A673 (cell line): Measurements from ENCODE around the gene CDC25B. TPM values are rescaled to one million over a fixed set of nuclear protein-coding genes. Genes with fewer than 3 reads are reported as not detected.

Source experiments
- BruUV-seq: library from RNA; stranded (reverse); fragments of 400-500 nt; replicated peaks from 2 replicates; lab custom pipeline; 2021; lab: Mats Ljungman, UMichigan
- CTCF ChIA-PET: fragments of 300-600 bp; sonication (Branson Sonifier 250); formaldehyde crosslinking; loops from one replicate; lab custom pipeline; 2022; ENCODE audit warnings: antibody characterized with exemption; lab: Charles Lee
- POLR2A ChIA-PET: fragments of 300-600 bp; sonication (Branson Sonifier 250); formaldehyde crosslinking; loops from one replicate; lab custom pipeline; 2022; ENCODE audit warnings: antibody characterized with exemption; ENCODE audit not compliant: low non-redundant PET; lab: Charles Lee
- DNase-seq: peaks from one replicate; pipeline ENCODE4 v3.0.0-alpha.2; 2015; ENCODE audit warnings: low spot score
- H3K27ac ChIP-seq: fragments of 200-600 bp; sonication (generic); 2 replicates; pipeline ENCODE4 v1.5.1; 2016; ENCODE audit warnings: mixed run types, low read depth, mild to moderate bottlenecking, mixed read lengths, antibody characterized with exemption, low read length; ENCODE audit not compliant: poor library complexity, severe bottlenecking
- H3K27me3 ChIP-seq: fragments of 200-600 bp; sonication (generic); replicated peaks from 2 replicates; pipeline ENCODE4 v1.6.1; 2017; ENCODE audit warnings: mixed run types, low read depth, mild to moderate bottlenecking, mixed read lengths, antibody characterized with exemption, low read length; ENCODE audit not compliant: insufficient read depth, poor library complexity
- H3K36me3 ChIP-seq: fragments of 200-600 bp; sonication (generic); 2 replicates; pipeline ENCODE4 v1.6.1; 2016; ENCODE audit warnings: mixed run types, mild to moderate bottlenecking, mixed read lengths, antibody characterized with exemption, low read length; ENCODE audit not compliant: insufficient read depth, poor library complexity, severe bottlenecking
- H3K4me1 ChIP-seq: fragments of 200-600 bp; sonication (generic); 2 replicates; pipeline ENCODE4 v1.6.1; 2017; ENCODE audit warnings: mixed run types, mild to moderate bottlenecking, mixed read lengths, antibody characterized with exemption, low read length; ENCODE audit not compliant: insufficient read depth, poor library complexity, severe bottlenecking
- H3K4me3 ChIP-seq: fragments of 200-600 bp; sonication (generic); 2 replicates; pipeline ENCODE4 v1.5.1; 2016; ENCODE audit warnings: low read depth, mixed run types, mild to moderate bottlenecking, mixed read lengths, low read length; ENCODE audit not compliant: poor library complexity, severe bottlenecking
- H3K9me3 ChIP-seq: fragments of 200-600 bp; sonication (generic); 2 replicates; pipeline ENCODE4 v1.6.1; 2016; ENCODE audit warnings: mixed run types, low read depth, mild to moderate bottlenecking, mixed read lengths, antibody characterized with exemption, low read length; ENCODE audit not compliant: poor library complexity, severe bottlenecking
- EZH2 ChIP-seq: fragments of 200-600 bp; sonication (generic); IDR thresholded peaks from 2 replicates; pipeline ENCODE4 v1.6.1; 2017; ENCODE audit warnings: borderline replicate concordance, low read depth, mild to moderate bottlenecking, mixed read lengths, antibody characterized with exemption, low read length; ENCODE audit not compliant: poor library complexity, severe bottlenecking
- intact Hi-C: fragments of 100-400 bp; cut with micrococcal nuclease; formaldehyde crosslinking; loops from one replicate; pipeline ENCODE4 v1.10.0; 2022; ENCODE audit not compliant: unreplicated experiment
- total RNA-seq: library from RNA; stranded (reverse); gene quantifications from 2 replicates; pipeline ENCODE4 v1.2.3, GENCODE V29; 2021
- TF ChIP-seq, protein P1 (sequence below): fragments of 300-800, 200-600 bp; sonication (generic); conservative IDR thresholded peaks from 2 replicates; pipeline ENCODE4 v1.5.1; 2017; ENCODE audit warnings: low read depth, mild to moderate bottlenecking, antibody characterized with exemption, low read length, moderate library complexity, mixed read lengths

Gene CDC25B
- total RNA-seq, 1 experiment from 2014 or later: 119 TPM

DNA sequence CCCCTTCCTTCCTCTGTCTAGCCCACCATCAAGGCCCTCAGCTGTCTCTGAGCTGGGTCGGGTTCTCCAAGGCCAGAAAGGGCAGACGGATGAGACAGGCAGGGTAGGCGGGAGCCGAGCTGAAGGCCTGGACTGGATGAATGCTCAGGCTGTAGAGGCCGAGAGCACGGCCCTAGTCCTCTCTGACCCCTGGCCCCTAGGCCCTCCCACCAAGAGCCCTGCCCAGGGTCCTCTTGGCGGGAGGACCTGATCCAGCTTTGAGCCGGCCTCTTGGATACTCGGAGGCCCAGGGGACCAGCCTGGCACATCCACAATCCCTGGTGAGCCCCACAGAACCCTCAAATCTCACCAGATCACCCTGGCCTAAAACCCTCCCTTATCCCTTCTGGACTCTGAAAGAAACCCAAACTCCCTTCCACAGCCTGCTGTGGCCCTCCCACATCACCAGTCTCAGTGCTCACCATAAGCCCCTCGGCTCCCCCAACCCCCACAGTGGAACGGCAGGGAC, 36.7 kb upstream of the CDC25B start:
- H3K27ac ChIP-seq: no peak overlapping the region
- H3K27me3 ChIP-seq: no peaks in the 10 kb centered on the region
- BruUV-seq: no TSS peak
- intact Hi-C loops: no loop called here
- H3K4me1 ChIP-seq: no peaks in the 10 kb centered on the region
- ChIA-PET POLR2A (no interaction called here), CTCF (no interaction called here)
- DNase-seq: no peak
- peaks cover 9% of the 10 kb centered on the region for H3K36me3 ChIP-seq
- H3K4me3 ChIP-seq: no peak overlapping the region
- no peaks in the 10 kb centered on the region for H3K9me3 ChIP-seq
- TF ChIP-seq, protein P1, sequence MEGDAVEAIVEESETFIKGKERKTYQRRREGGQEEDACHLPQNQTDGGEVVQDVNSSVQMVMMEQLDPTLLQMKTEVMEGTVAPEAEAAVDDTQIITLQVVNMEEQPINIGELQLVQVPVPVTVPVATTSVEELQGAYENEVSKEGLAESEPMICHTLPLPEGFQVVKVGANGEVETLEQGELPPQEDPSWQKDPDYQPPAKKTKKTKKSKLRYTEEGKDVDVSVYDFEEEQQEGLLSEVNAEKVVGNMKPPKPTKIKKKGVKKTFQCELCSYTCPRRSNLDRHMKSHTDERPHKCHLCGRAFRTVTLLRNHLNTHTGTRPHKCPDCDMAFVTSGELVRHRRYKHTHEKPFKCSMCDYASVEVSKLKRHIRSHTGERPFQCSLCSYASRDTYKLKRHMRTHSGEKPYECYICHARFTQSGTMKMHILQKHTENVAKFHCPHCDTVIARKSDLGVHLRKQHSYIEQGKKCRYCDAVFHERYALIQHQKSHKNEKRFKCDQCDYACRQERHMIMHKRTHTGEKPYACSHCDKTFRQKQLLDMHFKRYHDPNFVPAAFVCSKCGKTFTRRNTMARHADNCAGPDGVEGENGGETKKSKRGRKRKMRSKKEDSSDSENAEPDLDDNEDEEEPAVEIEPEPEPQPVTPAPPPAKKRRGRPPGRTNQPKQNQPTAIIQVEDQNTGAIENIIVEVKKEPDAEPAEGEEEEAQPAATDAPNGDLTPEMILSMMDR: no peak
- TF ChIP-seq EZH2: no peak

DNA sequence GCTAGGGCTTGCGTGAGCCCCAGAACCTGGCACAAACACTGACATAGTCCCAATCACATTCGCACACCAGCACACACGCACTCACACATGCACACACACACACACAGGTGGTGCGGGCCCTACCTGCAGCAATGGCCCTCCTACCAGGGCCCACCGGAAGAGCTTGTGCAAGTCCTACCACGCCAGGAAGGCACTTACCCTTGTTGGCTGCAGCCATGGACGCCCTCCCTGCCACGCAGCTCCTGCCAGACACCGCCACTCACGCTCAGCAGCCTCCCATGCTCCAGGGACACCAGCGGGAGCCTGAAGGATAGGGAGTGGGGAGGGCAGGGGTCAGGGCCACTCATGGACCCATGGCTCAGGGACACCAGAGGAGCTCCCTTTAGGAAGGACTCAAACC, 36.2 kb upstream of the CDC25B start:
- Histone ChIP-seq H3K36me3 (peaks cover 9% of the 10 kb centered on the region), H3K4me1 (no peaks in the 10 kb centered on the region), H3K4me3 (no peak overlapping the region), H3K27me3 (no peaks in the 10 kb centered on the region), H3K9me3 (no peaks in the 10 kb centered on the region), H3K27ac (no peak overlapping the region)
- TF ChIP-seq EZH2: no peak
- TF ChIP-seq, protein P1: no peak
- intact Hi-C loops: no loop called here
- no peak for DNase-seq
- ChIA-PET CTCF (interaction anchor here (0.6 kb wide), 1 partner anchor 28 kb away, joined by 4 read pairs; no protein-coding TSS in a partner anchor), POLR2A (no interaction called here)
- BruUV-seq: no TSS peak

DNA sequence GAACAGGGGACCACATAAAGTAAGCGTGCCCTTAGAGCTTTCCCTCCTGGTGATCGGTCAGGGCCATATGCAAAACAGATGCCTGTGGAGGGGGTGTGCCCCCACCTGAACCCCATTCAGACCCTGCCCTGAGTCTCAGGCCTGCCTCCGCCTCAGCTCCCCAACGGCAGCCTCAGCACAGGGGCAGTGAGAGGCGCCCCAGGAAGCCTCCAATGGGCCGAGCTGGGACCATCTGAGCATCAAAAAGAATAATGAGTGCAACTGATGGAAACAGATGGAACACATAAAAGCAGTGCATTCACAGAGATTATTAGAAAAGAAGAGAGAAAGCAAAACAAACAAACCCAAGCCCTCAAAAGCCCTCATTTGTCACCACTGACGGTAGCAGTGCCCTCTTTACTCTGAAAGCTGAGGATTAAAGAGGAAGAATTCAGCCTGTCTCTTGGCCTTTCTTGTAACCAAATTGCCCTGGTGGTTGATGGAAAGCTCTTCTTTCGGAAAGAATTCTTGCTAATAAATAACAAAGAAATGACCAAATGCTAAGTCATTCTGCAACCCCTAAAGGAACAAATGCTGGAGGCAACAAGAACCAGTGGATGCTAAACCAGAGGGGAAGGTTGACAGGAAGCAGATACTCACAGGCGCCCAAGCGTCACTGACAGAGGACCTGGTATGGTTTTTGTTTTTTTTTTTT, 35.3 kb upstream of the CDC25B start:
- Histone ChIP-seq H3K9me3 (no peaks in the 10 kb centered on the region), H3K4me3 (no peak overlapping the region), H3K27me3 (no peaks in the 10 kb centered on the region), H3K27ac (no peak overlapping the region), H3K36me3 (peaks cover 9% of the 10 kb centered on the region), H3K4me1 (no peaks in the 10 kb centered on the region)
- DNase-seq: no peak
- ChIA-PET CTCF (interaction anchor here (0.6 kb wide), 1 partner anchor 82 kb away, joined by 7 read pairs; no protein-coding TSS in a partner anchor), POLR2A (no interaction called here)
- TF ChIP-seq EZH2: no peak
- TF ChIP-seq, protein P1: no peak
- intact Hi-C loops: no loop called here
- BruUV-seq: no TSS peak
